GM12878 (cell line): Measurements from ENCODE around the gene TOM1L2. TPM values are rescaled to one million over a fixed set of nuclear protein-coding genes. Genes with fewer than 3 reads are reported as not detected.

ENCODE experiments used
- BACH1 ChIP-seq: fragments of 450-650 bp; IDR thresholded peaks from 2 replicates; pipeline ENCODE4 v1.6.1; 2017; ENCODE audit warnings: mild to moderate bottlenecking, borderline replicate concordance
- ESRRA ChIP-seq: IDR thresholded peaks from 2 replicates; pipeline ENCODE4 v1.6.1; 2012; ENCODE audit warnings: mild to moderate bottlenecking, low read length, improper control_type of control experiment
- ETV6 ChIP-seq, 2 experiments: fragments of 450-650 bp in 1 of 2; IDR thresholded peaks in 1 of 2; conservative IDR thresholded peaks in 1 of 2; 2 replicates each; pipeline ENCODE4 v1.6.1; 2014; ENCODE audit warnings: antibody characterized with exemption in 1 of 2, borderline replicate concordance in 1 of 2, low read depth in 1 of 2, mild to moderate bottlenecking in 1 of 2, moderate library complexity in 1 of 2
- GABPA ChIP-seq: IDR thresholded peaks from 2 replicates; pipeline ENCODE4 v1.6.1; 2014; ENCODE audit warnings: antibody characterized with exemption, low read depth, mild to moderate bottlenecking, inconsistent platforms
- JUNB ChIP-seq: IDR thresholded peaks from 2 replicates; pipeline ENCODE4 v1.6.1; 2016; ENCODE audit warnings: antibody characterized with exemption, mild to moderate bottlenecking
- LARP7 ChIP-seq: fragments of 450-650 bp; IDR thresholded peaks from 2 replicates; pipeline ENCODE4 v1.6.1; 2017; ENCODE audit warnings: mild to moderate bottlenecking
- NRF1 ChIP-seq: conservative IDR thresholded peaks from 2 replicates; pipeline ENCODE4 v1.6.1; 2011; ENCODE audit warnings: mild to moderate bottlenecking, low read depth, low read length, improper control_type of control experiment
- POLR2A ChIP-seq: IDR thresholded peaks from 2 replicates; pipeline ENCODE4 v1.6.1; 2011; ENCODE audit warnings: low read depth, mild to moderate bottlenecking, low read length
- RCOR1 ChIP-seq: conservative IDR thresholded peaks from 2 replicates; pipeline ENCODE4 v1.6.1; 2012; ENCODE audit warnings: low read depth, low read length, improper control_type of control experiment
- SMAD1 ChIP-seq: fragments of 450-650 bp; IDR thresholded peaks from 2 replicates; pipeline ENCODE4 v1.6.1; 2018; ENCODE audit warnings: mild to moderate bottlenecking, low read depth; ENCODE audit not compliant: partially characterized antibody
- SMAD5 ChIP-seq: IDR thresholded peaks from 2 replicates; pipeline ENCODE4 v1.6.1; 2016; ENCODE audit warnings: antibody characterized with exemption, low read depth
- SRF ChIP-seq, 2 experiments: IDR thresholded peaks; 2 replicates each; pipeline ENCODE4 v1.6.1; 2011; ENCODE audit warnings: low read depth in 2 of 2, low read length in 2 of 2, mild to moderate bottlenecking in 1 of 2, moderate library complexity in 1 of 2
- TCF7 ChIP-seq: IDR thresholded peaks from 2 replicates; pipeline ENCODE4 v1.6.1; 2014; ENCODE audit warnings: antibody characterized with exemption, borderline replicate concordance
- ZNF217 ChIP-seq: fragments of 450-650 bp; IDR thresholded peaks from 2 replicates; pipeline ENCODE4 v1.6.1; 2017; ENCODE audit warnings: antibody characterized with exemption, mild to moderate bottlenecking
- ZNF687 ChIP-seq: fragments of 450-650 bp; IDR thresholded peaks from 2 replicates; pipeline ENCODE4 v1.6.1; 2017; ENCODE audit warnings: mild to moderate bottlenecking, moderate library complexity
- polyA plus RNA-seq, 11 experiments: library from polyadenylated mRNA; depleted of rRNA in 4 of 11; unstranded in 6 of 11; stranded (reverse) in 5 of 11; fragments of >200 nt; fragmentation: Nextera tagmentation in 4 of 11; fragmentation: Illumina TruSeq in 1 of 11; extraction: Ambion mirVana in 4 of 11; extraction: Trizol in 1 of 11; gene quantifications; 1 replicate in 1 of 11; 2 replicates in 10 of 11; pipeline versions ENCODE4 v1.2.1 to v1.2.3, GENCODE V29; 2011 to 2016; ENCODE audit warnings: inconsistent platforms in 2 of 11, missing spikeins in 2 of 11, low read depth in 1 of 11
- total RNA-seq, 4 experiments: library from RNA; depleted of rRNA in 3 of 4; stranded (reverse); fragments of >200 nt in 3 of 4; fragmentation: Illumina TruSeq in 1 of 4; extraction: Trizol in 1 of 4; gene quantifications; 2 replicates each; pipeline versions ENCODE4 v1.2.1 to v1.2.3, GENCODE V29; 2013 to 2021
- TF ChIP-seq, protein P1 (sequence below): IDR thresholded peaks from 2 replicates; pipeline ENCODE4 v1.6.1; 2011; ENCODE audit warnings: borderline replicate concordance, low read depth, mild to moderate bottlenecking, moderate library complexity, mixed read lengths, low read length; ENCODE audit not compliant: insufficient read depth; ENCODE audit errors: extremely low read length
- TF ChIP-seq, protein P2 (sequence below): fragments of 450-650 bp; formaldehyde crosslinking; IDR thresholded peaks from 2 replicates; pipeline ENCODE4 v1.4.0; 2022; ENCODE audit warnings: mild to moderate bottlenecking, moderate library complexity
- TF ChIP-seq, protein P3 (sequence below): fragments of 450-650 bp; conservative IDR thresholded peaks from 2 replicates; pipeline ENCODE4 v1.6.1; 2017; ENCODE audit warnings: mild to moderate bottlenecking, moderate library complexity
- TF ChIP-seq, protein P4 (sequence below): IDR thresholded peaks from 2 replicates; pipeline ENCODE4 v1.6.1; 2011; ENCODE audit warnings: mild to moderate bottlenecking, low read depth, low read length, moderate library complexity; ENCODE audit not compliant: insufficient replicate concordance

The TOM1L2 gene
- total and polyA plus RNA-seq, 10 of the 15 experiments (the other 5 are each of a cell fraction or from before 2014, with no cell fraction given): 0.19 to 19.2 (median 8.1) TPM

- no peak for TF ChIP-seq ZNF687
- no peak for TF ChIP-seq NRF1
- no peak for TF ChIP-seq SMAD5
- TF ChIP-seq RCOR1: no peak
- TF ChIP-seq, protein P1, sequence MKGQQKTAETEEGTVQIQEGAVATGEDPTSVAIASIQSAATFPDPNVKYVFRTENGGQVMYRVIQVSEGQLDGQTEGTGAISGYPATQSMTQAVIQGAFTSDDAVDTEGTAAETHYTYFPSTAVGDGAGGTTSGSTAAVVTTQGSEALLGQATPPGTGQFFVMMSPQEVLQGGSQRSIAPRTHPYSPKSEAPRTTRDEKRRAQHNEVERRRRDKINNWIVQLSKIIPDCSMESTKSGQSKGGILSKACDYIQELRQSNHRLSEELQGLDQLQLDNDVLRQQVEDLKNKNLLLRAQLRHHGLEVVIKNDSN: no peak
- no peak for TF ChIP-seq SRF (IDR thresholded peaks at IDR 0.05; ENCODE audit: low read depth in 2 of 2, low read length in 2 of 2)
- TF ChIP-seq ESRRA: no peak
- TF ChIP-seq SMAD1: no peak
- TF ChIP-seq, protein P2, sequence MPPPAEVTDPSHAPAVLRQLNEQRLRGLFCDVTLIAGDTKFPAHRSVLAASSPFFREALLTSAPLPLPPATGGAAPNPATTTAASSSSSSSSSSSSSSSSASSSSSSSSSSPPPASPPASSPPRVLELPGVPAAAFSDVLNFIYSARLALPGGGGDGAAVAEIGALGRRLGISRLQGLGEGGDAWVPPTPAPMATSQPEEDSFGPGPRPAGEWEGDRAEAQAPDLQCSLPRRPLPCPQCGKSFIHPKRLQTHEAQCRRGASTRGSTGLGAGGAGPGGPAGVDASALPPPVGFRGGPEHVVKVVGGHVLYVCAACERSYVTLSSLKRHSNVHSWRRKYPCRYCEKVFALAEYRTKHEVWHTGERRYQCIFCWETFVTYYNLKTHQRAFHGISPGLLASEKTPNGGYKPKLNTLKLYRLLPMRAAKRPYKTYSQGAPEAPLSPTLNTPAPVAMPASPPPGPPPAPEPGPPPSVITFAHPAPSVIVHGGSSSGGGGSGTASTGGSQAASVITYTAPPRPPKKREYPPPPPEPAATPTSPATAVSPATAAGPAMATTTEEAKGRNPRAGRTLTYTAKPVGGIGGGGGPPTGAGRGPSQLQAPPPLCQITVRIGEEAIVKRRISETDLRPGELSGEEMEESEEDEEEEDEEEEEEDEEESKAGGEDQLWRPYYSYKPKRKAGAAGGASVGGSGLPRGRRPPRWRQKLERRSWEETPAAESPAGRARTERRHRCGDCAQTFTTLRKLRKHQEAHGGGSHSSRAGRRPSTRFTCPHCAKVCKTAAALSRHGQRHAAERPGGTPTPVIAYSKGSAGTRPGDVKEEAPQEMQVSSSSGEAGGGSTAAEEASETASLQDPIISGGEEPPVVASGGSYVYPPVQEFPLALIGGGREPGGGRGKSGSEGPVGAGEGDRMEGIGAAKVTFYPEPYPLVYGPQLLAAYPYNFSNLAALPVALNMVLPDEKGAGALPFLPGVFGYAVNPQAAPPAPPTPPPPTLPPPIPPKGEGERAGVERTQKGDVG (CRISPR knock-in tag): no peak
- no peak for TF ChIP-seq ETV6 (conservative IDR thresholded peaks at IDR 0.05 in 1 of 2, IDR thresholded peaks at IDR 0.05 in 1 of 2; ENCODE audit: borderline replicate concordance in 1 of 2, low read depth in 1 of 2)
- no peak for TF ChIP-seq POLR2A
- no peak for TF ChIP-seq TCF7
- TF ChIP-seq, protein P3, sequence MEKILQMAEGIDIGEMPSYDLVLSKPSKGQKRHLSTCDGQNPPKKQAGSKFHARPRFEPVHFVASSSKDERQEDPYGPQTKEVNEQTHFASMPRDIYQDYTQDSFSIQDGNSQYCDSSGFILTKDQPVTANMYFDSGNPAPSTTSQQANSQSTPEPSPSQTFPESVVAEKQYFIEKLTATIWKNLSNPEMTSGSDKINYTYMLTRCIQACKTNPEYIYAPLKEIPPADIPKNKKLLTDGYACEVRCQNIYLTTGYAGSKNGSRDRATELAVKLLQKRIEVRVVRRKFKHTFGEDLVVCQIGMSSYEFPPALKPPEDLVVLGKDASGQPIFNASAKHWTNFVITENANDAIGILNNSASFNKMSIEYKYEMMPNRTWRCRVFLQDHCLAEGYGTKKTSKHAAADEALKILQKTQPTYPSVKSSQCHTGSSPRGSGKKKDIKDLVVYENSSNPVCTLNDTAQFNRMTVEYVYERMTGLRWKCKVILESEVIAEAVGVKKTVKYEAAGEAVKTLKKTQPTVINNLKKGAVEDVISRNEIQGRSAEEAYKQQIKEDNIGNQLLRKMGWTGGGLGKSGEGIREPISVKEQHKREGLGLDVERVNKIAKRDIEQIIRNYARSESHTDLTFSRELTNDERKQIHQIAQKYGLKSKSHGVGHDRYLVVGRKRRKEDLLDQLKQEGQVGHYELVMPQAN: no peak
- no peak for TF ChIP-seq JUNB
- TF ChIP-seq, protein P4, sequence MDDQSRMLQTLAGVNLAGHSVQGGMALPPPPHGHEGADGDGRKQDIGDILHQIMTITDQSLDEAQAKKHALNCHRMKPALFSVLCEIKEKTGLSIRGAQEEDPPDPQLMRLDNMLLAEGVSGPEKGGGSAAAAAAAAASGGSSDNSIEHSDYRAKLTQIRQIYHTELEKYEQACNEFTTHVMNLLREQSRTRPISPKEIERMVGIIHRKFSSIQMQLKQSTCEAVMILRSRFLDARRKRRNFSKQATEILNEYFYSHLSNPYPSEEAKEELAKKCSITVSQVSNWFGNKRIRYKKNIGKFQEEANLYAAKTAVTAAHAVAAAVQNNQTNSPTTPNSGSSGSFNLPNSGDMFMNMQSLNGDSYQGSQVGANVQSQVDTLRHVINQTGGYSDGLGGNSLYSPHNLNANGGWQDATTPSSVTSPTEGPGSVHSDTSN: peak; percentile 21
- TF ChIP-seq LARP7: no peak
- no peak for TF ChIP-seq ZNF217
- TF ChIP-seq BACH1: no peak
- no peak for TF ChIP-seq GABPA
These were observed 163.3 kb downstream of the TOM1L2 start (continued) for GRCh38 chr17:17808706-17809432.
